ENCODE data around the gene PTPN11.
"Not testable (repeated sequence)": the region's sequence is repeated elsewhere in the genome, so short reads cannot be mapped to it uniquely, and the experiment has no call there.

The PTPN11 gene

GRCh38 chr12:112457142-112457541 is 38.4 kb downstream of the PTPN11 start:
- DNase-seq = not testable (repeated sequence)

GRCh38 chr12:112458330-112458729 is 39.6 kb downstream of the PTPN11 start:
- DNase-seq = no peak

GRCh38 chr12:112458751-112459150 is 40.0 kb downstream of the PTPN11 start:
- DNase-seq = no peak

GRCh38 chr12:112463478-112463877 is 44.7 kb downstream of the PTPN11 start:
- DNase-seq = no peak

GRCh38 chr12:112464605-112465004 is 45.9 kb downstream of the PTPN11 start:
- no peak for DNase-seq

- DNase-seq = no peak
Observed at GRCh38 chr12:112466011-112466422, 47.3 kb downstream of the PTPN11 start.

GRCh38 chr12:112466835-112467234 is 48.1 kb downstream of the PTPN11 start:
- no peak for DNase-seq

- DNase-seq = no peak
Observed at GRCh38 chr12:112468046-112468445, 49.3 kb downstream of the PTPN11 start.

GRCh38 chr12:112473056-112473455 is 54.3 kb downstream of the PTPN11 start:
- DNase-seq = no peak

GRCh38 chr12:112479413-112479812 is 60.7 kb downstream of the PTPN11 start:
- DNase-seq = no peak

- DNase-seq = no peak
Observed at GRCh38 chr12:112480931-112481330, 62.2 kb downstream of the PTPN11 start.

- DNase-seq = no peak
Observed at GRCh38 chr12:112482733-112483132, 64.0 kb downstream of the PTPN11 start.

- no peak for DNase-seq
Observed at GRCh38 chr12:112486361-112486760, 67.6 kb downstream of the PTPN11 start.

GRCh38 chr12:112488257-112488876 is 69.6 kb downstream of the PTPN11 start:
- DNase-seq = no peak

GRCh38 chr12:112489456-112489855 is 70.7 kb downstream of the PTPN11 start:
- no peak for DNase-seq

- no peak for DNase-seq
Observed at GRCh38 chr12:112496496-112496895, 77.7 kb downstream of the PTPN11 start.

GRCh38 chr12:112498580-112498979 is 79.8 kb downstream of the PTPN11 start:
- no peak for DNase-seq

- DNase-seq = no peak
Observed at GRCh38 chr12:112503512-112503911, 84.8 kb downstream of the PTPN11 start.

- DNase-seq = no peak
Observed at GRCh38 chr12:112506513-112507166, 87.9 kb downstream of the PTPN11 start.

- no peak for DNase-seq
Observed at GRCh38 chr12:112513471-112513870, 94.7 kb downstream of the PTPN11 start.

- no peak for DNase-seq
Observed at GRCh38 chr12:112514456-112514855, 95.7 kb downstream of the PTPN11 start.

- DNase-seq = no peak
Observed at GRCh38 chr12:112514926-112515642, 96.3 kb downstream of the PTPN11 start.

- no peak for DNase-seq
Observed at GRCh38 chr12:112515868-112516267, 97.1 kb downstream of the PTPN11 start.

- no peak for DNase-seq
Observed at GRCh38 chr12:112517730-112518364, 99.1 kb downstream of the PTPN11 start.

Data from stimulated activated CD4-positive, alpha-beta T cell treated with anti-CD3 and anti-CD28 coated beads, Interleukin-4, amount 100 ng/mL, for 4 hours (primary cell).